ENCODE measurements around the gene TRIM71. TPM values are rescaled to one million over a fixed set of nuclear protein-coding genes. Genes with fewer than 3 reads are reported as not detected.
"Not testable (repeated sequence)": the region's sequence is repeated elsewhere in the genome, so short reads cannot be mapped to it uniquely, and the experiment has no call there.

TRIM71 gene
- not detected in 2 replicates for total RNA-seq (2014; rRNA removed; shearing (Covaris generic))
- not detected in 2 replicates for polyA plus RNA-seq (2014; cell fraction: nucleus; rRNA removed)

DNA sequence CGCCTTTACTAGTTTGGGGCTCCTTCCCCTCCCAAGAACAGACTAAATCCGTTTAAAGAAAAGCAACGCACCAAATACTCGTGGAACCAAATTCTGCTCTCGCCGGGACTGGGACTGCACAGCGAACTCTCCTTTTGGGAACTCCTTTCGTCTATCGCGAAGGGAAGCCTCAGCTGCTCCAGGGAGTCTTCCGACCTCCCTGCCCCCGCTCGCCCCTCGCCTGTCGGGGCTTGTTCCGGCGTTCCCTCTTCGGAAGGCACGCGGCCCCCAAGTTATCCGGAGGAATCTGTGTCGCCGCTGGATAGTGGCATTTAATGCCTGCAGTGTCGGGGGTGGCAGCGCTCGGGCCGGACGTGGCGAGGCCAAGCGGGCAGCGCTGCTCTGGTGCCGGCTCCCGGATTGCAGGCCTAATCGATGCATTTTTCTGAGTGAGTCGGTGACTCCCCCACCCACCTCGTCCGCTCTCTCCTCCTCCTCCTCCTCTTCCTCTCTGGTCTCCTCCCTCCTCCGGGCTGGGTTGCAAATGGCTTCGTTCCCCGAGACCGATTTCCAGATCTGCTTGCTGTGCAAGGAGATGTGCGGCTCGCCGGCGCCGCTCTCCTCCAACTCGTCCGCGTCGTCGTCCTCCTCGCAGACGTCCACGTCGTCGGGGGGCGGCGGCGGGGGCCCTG lies at the start of gene TRIM71:
TRIM71 (plus strand) TSS at position 440 of the 671 bp plus-strand sequence; CDS start at position 524, 84 bp downstream.
- no peak for DNase-seq (ENCODE audit: extremely low read depth, low read depth)

GRCh38 chr3:32778389-32778788 lies 39.4 kb upstream of the TRIM71 start:
- no peak for DNase-seq (ENCODE audit: extremely low read depth, low read depth)

GRCh38 chr3:32780071-32780734 lies 37.6 kb upstream of the TRIM71 start:
- no peak for DNase-seq (ENCODE audit: extremely low read depth, low read depth)

DNA sequence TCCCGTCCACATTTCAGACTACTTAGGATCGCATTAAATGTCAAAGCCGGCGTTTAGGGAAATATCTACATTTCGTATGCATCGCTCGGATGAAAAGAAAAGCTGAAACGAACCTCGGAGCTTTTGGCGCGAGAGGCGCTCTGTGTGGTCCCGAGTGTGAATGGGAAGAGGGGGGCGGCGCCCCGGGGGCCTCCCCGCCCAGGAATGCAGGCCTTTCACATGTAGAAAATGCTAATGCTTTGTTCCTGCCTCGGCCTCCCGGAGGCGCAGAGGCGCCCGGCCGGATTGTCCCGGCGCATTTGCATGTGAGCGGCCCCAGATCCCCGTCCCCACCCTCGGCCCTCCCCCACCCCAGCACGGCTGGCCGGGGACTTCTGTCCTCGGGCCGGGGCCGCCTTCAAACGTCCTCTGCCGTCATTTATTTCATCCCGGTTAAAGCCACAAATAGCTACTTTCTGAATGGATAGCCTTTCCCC lies 37.0 kb upstream of the TRIM71 start:
- DNase-seq (ENCODE audit: extremely low read depth, low read depth), result peak; percentile 18

DNA sequence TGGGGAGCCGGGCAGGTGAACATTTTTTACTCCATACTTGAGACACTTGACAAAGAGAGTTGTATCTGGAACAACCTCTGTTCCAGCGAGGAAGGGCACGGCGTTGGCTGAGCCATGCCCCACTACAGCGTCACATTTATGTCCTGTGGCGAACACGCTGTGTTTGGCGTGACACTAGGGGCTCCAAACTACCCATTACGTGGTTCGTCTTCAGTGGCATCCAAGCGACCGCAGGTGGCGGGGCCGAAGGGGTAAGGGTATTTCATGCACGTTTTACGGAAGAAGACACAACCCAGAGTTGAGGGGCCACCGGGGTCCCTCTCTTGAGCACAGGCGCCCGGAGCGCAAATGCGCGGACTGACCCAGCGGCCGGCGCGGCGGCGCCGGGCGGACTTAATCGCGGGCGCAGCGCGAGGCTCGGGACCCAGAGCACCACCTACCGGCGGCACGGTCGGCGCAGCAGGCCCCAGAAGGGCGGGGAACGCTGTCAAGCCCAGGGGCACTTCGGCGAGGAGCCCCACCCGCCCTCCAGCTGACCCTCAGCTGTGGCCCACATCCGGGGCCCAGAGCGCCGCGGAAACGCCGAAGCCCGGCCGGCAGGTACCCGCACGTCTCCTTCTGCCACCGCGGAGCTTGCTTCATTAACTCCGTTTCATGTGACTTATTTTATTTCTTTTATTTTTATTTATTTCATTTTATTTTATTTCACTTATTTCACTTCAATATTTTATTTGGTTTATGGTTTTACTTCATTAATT lies 36.4 kb upstream of the TRIM71 start:
- DNase-seq (ENCODE audit: extremely low read depth, low read depth), result peak; percentile 60

DNA sequence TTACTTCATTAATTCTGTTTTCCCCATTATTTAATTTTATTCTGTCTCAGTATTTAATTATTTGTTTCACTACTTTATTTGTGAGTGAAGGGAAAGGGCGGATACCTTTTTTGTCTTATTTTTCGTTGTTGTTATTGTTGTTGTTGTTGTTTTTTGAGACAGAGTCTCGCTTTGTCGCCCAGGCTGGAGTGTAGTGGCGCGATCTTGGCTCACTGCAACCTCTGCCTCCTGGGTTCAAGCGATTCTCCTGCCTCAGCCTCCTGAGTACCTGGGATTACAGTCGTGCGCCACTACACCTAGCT lies 35.9 kb upstream of the TRIM71 start:
- DNase-seq (ENCODE audit: extremely low read depth, low read depth), result not testable (repeated sequence)

DNA sequence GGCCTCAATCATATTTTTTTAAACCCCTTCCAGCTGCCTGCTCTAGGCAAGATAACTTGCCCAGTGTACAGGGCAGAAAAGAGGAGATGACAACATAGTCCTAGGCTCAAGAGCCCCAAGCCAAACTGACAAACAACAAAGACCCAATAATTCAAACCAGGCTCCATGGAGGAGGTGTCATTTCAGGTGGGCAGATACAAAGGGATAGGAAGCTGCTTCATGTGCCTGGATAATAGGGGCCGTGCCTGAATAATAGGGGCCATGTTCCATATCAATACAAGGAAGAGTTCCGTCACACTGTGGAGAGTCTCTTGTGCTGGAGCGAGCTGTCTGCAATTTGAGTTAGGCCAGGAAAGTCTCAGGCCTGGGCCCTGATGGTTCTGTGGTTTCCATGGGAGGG lies 35.4 kb upstream of the TRIM71 start:
- DNase-seq (ENCODE audit: extremely low read depth, low read depth), result no peak

GRCh38 chr3:32791833-32792232 lies 26.0 kb upstream of the TRIM71 start:
- no peak for DNase-seq (ENCODE audit: extremely low read depth, low read depth)

- no peak for DNase-seq (ENCODE audit: extremely low read depth, low read depth)
These were observed 23.1 kb upstream of the TRIM71 start for GRCh38 chr3:32794487-32795308.

- not testable (repeated sequence) for DNase-seq (ENCODE audit: extremely low read depth, low read depth)
These were observed 21.3 kb upstream of the TRIM71 start for GRCh38 chr3:32796384-32796950.

DNA sequence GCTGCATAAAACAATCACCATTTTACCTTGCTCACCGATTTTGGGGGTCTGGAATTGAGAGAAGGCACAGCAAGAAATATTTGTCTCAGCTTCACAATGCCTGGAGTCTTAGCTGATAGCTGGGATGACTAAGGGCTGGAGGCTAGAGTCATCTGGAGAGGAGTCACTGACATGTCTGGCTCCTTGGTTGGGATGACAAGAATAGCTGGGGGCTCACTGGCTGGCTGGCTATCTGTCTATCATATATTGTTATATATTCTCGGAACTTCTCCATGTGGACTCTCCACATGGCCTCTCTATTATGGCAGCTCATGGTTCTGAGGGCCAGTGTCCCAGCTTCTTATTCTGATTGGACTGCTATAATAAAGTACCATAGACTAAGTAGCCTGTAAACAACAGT lies 20.0 kb upstream of the TRIM71 start:
- no peak for DNase-seq (ENCODE audit: extremely low read depth, low read depth)

DNA sequence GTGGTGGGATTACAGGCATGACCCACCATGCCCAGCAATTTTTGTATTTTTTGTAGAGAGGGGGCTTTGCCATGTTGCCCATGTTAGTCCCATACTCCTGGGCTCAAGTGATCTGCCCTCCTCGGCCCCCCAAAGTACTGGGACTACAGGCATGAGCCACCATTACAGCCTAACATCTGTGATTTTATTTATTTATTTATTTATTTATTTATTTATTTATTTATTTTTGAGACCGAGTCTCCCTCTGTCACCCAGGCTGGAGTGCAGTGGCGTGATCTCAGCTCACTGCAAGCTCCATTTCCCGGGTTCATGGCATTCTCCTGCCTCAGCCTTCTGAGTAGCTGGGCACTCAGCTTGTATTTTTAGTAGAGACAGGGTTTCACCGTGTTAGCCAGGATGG lies 16.4 kb upstream of the TRIM71 start:
- not testable (repeated sequence) for DNase-seq (ENCODE audit: extremely low read depth, low read depth)

- DNase-seq (ENCODE audit: extremely low read depth, low read depth), result no peak
These were observed 4.6 kb upstream of the TRIM71 start for GRCh38 chr3:32813180-32813579.

GRCh38 chr3:32814361-32814760 lies 3.4 kb upstream of the TRIM71 start:
- no peak for DNase-seq (ENCODE audit: extremely low read depth, low read depth)

- DNase-seq (ENCODE audit: extremely low read depth, low read depth), result no peak
These were observed 1.9 kb upstream of the TRIM71 start for GRCh38 chr3:32815841-32816438.

- DNase-seq (ENCODE audit: extremely low read depth, low read depth), result no peak
These were observed 1.1 kb upstream of the TRIM71 start for GRCh38 chr3:32816439-32817256.

- no peak for DNase-seq (ENCODE audit: extremely low read depth, low read depth)
These were observed 590 bp upstream of the TRIM71 start for GRCh38 chr3:32817257-32817557.

GRCh38 chr3:32818229-32818969 lies 602 bp downstream of the TRIM71 start:
- no peak for DNase-seq (ENCODE audit: extremely low read depth, low read depth)
